H1 (cell line): Measurements from ENCODE around the gene STXBP2. TPM values are rescaled to one million over a fixed set of nuclear protein-coding genes. Genes with fewer than 3 reads are reported as not detected.

Experiments
- BACH1 ChIP-seq: IDR thresholded peaks from 2 replicates; pipeline ENCODE4 v1.6.1; 2012; ENCODE audit warnings: low read length, improper control_type of control experiment
- CBX5 ChIP-seq: fragments of 300-800, 300-1000 bp; sonication (generic); IDR thresholded peaks from 2 replicates; pipeline ENCODE4 v1.7.1; 2016; ENCODE audit warnings: antibody characterized with exemption, low read length, low read depth
- CTBP2 ChIP-seq: IDR thresholded peaks from 2 replicates; pipeline ENCODE4 v1.7.0; 2011; ENCODE audit warnings: borderline replicate concordance, mild to moderate bottlenecking, moderate library complexity, mixed read lengths, low read length; ENCODE audit not compliant: insufficient read depth, insufficient read length
- EP300 ChIP-seq, 2 experiments: IDR thresholded peaks; 1 replicate in 1 of 2; 2 replicates in 1 of 2; pipeline ENCODE4 v1.6.1; 2011 to 2012; ENCODE audit warnings: low read depth in 2 of 2, low read length in 2 of 2, mild to moderate bottlenecking in 2 of 2, borderline replicate concordance in 1 of 2, inconsistent platforms in 1 of 2, moderate library complexity in 1 of 2
- NANOG ChIP-seq: IDR thresholded peaks from 2 replicates; pipeline ENCODE4 v1.6.1; 2011; ENCODE audit warnings: low read length, low read depth, mild to moderate bottlenecking, inconsistent platforms; ENCODE audit not compliant: insufficient read depth, poor library complexity, severe bottlenecking
- RAD21 ChIP-seq, 2 experiments: IDR thresholded peaks in 1 of 2; conservative IDR thresholded peaks in 1 of 2; 2 replicates each; pipeline ENCODE4 v1.6.1; 2011; ENCODE audit warnings: low read depth in 2 of 2, low read length in 2 of 2, improper control_type of control experiment in 1 of 2, inconsistent platforms in 1 of 2, mild to moderate bottlenecking in 1 of 2, moderate library complexity in 1 of 2
- RXRA ChIP-seq: IDR thresholded peaks from 2 replicates; pipeline ENCODE4 v1.6.1; 2011; ENCODE audit warnings: low read depth, mild to moderate bottlenecking, low read length, moderate library complexity; ENCODE audit not compliant: insufficient read depth
- SIRT6 ChIP-seq: IDR thresholded peaks from one replicate; pipeline ENCODE4 v1.7.1; 2012; ENCODE audit warnings: low read length, inconsistent platforms
- SP2 ChIP-seq: IDR thresholded peaks from 2 replicates; pipeline ENCODE4 v1.6.1; 2012; ENCODE audit warnings: mild to moderate bottlenecking, low read length, inconsistent platforms
- TAF7 ChIP-seq: optimal IDR thresholded peaks from 2 replicates; pipeline ENCODE3; 2011; ENCODE audit warnings: low read depth, mild to moderate bottlenecking, inconsistent platforms, low read length, moderate library complexity, borderline replicate concordance
- polyA plus RNA-seq, 7 experiments: library from polyadenylated mRNA; depleted of rRNA in 3 of 7; stranded (reverse) in 5 of 7; unstranded in 2 of 7; fragments of >200 nt in 5 of 7; fragments of 200-250 nt in 2 of 7; gene quantifications; 1 replicate in 5 of 7; 2 replicates in 1 of 7; 4 replicates in 1 of 7; pipeline versions ENCODE4 v1.2.1 to v1.2.3, GENCODE V29; 2011 to 2013; ENCODE audit warnings: missing spikeins in 2 of 7, mixed read lengths in 2 of 7
- total RNA-seq: library from RNA; stranded (reverse); fragmentation: NEBNext Ultra II Directional; extraction: Animal tissue kit (Norgen Biotek cat#: 25700); gene quantifications from 2 replicates; pipeline ENCODE4 v1.2.1, GENCODE V29; 2021

Gene STXBP2
- total and polyA plus RNA-seq, 2 of the 8 experiments (the other 6 are each of a cell fraction or from before 2014, with no cell fraction given): 52.9 to 53.8 TPM

DNA sequence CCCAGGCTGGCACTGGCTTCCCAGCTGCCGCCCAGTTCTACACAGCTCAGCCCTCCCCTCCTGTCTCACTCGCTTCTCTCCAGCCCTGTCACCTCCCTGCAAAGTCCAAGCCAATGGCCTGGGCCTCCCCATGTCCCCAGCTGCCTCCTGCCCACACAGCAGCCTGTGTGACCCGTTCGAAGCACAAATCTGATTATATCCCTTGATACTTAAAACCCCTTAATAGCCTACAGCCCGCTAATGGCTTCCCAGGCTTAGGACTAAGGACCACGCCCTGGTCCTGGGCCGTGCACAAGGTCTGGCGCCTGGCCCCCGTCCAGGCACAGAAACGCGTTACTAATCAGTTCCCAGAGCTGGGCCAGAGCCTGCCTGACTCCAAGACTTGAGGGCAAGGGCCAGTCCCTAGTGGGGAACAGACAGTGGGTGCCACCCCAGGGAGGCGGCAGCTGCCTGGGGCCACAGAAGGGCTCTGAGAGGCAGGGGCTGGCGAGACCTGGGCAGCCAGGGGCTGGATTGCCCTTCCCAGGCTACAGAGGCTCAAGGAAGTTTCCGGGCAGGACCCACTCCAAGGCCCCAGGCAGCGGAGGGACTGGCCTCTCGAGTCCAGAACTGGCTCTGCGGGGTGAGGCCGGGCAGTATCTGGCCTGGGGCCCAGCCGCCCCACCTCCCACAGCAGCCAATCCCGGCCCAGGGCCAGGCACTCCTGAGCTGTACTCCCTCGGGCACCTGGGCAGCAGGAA lies 18.0 kb upstream of the STXBP2 start (continued):
- TF ChIP-seq RAD21 (IDR thresholded peaks at IDR 0.05 in 1 of 2, conservative IDR thresholded peaks at IDR 0.05 in 1 of 2; ENCODE audit: low read depth in 2 of 2, low read length in 2 of 2): no peak
- TF ChIP-seq SP2: no peak
- TF ChIP-seq SIRT6: no peak
- TF ChIP-seq BACH1: no peak
- no peak for TF ChIP-seq NANOG
- no peak for TF ChIP-seq EP300 (IDR thresholded peaks at IDR 0.05; ENCODE audit: borderline replicate concordance in 1 of 2, low read depth in 2 of 2, low read length in 2 of 2)
- TF ChIP-seq CBX5: no peak
- TF ChIP-seq TAF7: no peak
- TF ChIP-seq CTBP2: no peak
- TF ChIP-seq RXRA: no peak
